RCC 7860 (cell line): ENCODE measurements around the gene BMP8B.

Source experiments
- DNase-seq: peaks from one replicate; pipeline ENCODE4 v3.0.0-alpha.2; 2015; ENCODE audit warnings: low spot score
- FAIRE-seq: peaks from 2 replicates; lab custom pipeline; 2012; peaks lifted over from hg19 to GRCh38; lab: Jason Lieb, UNC

Gene BMP8B

GRCh38 chr1:39761016-39761415 is 27.6 kb downstream of the BMP8B start:
- DNase-seq: no peak
- FAIRE-seq: no peak

- FAIRE-seq (no peak), DNase-seq (no peak)
Measured at GRCh38 chr1:39760074-39761008, 28.3 kb downstream of the BMP8B start.

GRCh38 chr1:39759436-39759726 is 29.3 kb downstream of the BMP8B start:
- no peak for FAIRE-seq
- DNase-seq: no peak

- no peak for DNase-seq
- FAIRE-seq: no peak
Measured at GRCh38 chr1:39758556-39759435, 29.9 kb downstream of the BMP8B start.

GRCh38 chr1:39757501-39757900 is 31.2 kb downstream of the BMP8B start:
- no peak for FAIRE-seq
- DNase-seq: no peak

GRCh38 chr1:39755965-39756659 is 32.6 kb downstream of the BMP8B start:
- FAIRE-seq: no peak
- no peak for DNase-seq

GRCh38 chr1:39754906-39755504 is 33.7 kb downstream of the BMP8B start:
- DNase-seq (no peak), FAIRE-seq (no peak)

GRCh38 chr1:39754026-39754570 is 34.6 kb downstream of the BMP8B start:
- DNase-seq: no peak
- FAIRE-seq: no peak

GRCh38 chr1:39753132-39754025 is 35.3 kb downstream of the BMP8B start:
- FAIRE-seq: no peak
- no peak for DNase-seq

- DNase-seq (no peak), FAIRE-seq (no peak)
Measured at GRCh38 chr1:39752703-39753102, 36.0 kb downstream of the BMP8B start.

GRCh38 chr1:39751595-39751994 is 37.1 kb downstream of the BMP8B start:
- no peak for FAIRE-seq
- no peak for DNase-seq

GRCh38 chr1:39745016-39745670 is 43.5 kb downstream of the BMP8B start:
- FAIRE-seq (no peak), DNase-seq (no peak)

GRCh38 chr1:39738622-39739366 is 49.9 kb downstream of the BMP8B start, which contains the start of gene PPIE:
PPIE (plus strand) TSS chr1:39738882; CDS start chr1:39738901, 19 bp downstream.
- no peak for FAIRE-seq
- peak; percentile 46 for DNase-seq

- no peak for DNase-seq
- FAIRE-seq: no peak
Measured at GRCh38 chr1:39737546-39738169, 51.0 kb downstream of the BMP8B start.

- DNase-seq (no peak), FAIRE-seq (no peak)
Measured at GRCh38 chr1:39735731-39736130, 52.9 kb downstream of the BMP8B start.

GRCh38 chr1:39733161-39733560 is 55.5 kb downstream of the BMP8B start:
- FAIRE-seq (no peak), DNase-seq (no peak)

GRCh38 chr1:39732730-39733129 is 55.9 kb downstream of the BMP8B start:
- FAIRE-seq (no peak), DNase-seq (no peak)

- FAIRE-seq (no peak), DNase-seq (no peak)
Measured at GRCh38 chr1:39729842-39730241, 58.8 kb downstream of the BMP8B start.
